Ovary (tissue), 3 donors: ENCODE data around the gene NF1.

Experiments
- CTCF ChIP-seq, 3 donors: fragments of 450-650 bp in 2 of 3; fragments of 200-600 bp in 1 of 3; IDR thresholded peaks; one replicate each; pipeline versions ENCODE4 v1.5.1 to v1.8.0; 2016 to 2022; ENCODE audit warnings: antibody characterized with exemption in 3 of 3, mild to moderate bottlenecking in 1 of 3
- POLR2A ChIP-seq: fragments of 450-650 bp; IDR thresholded peaks from one replicate; pipeline ENCODE4 v1.6.1; 2017; ENCODE audit warnings: antibody characterized with exemption, mild to moderate bottlenecking, moderate library complexity
- donor health status: DM: no; HTN: no; CAD: no.

GRCh38 chr17:31226950-31227349 is 132.2 kb downstream of the NF1 start:
- TF ChIP-seq POLR2A: no peak
- TF ChIP-seq CTCF (IDR thresholded peaks at IDR 0.05): no peak
